Measurements from ENCODE around the gene MAPK14.
A peak's percentile ranks its signal among the peaks of the same experiment; 100 is the strongest.

Gene MAPK14

DNA sequence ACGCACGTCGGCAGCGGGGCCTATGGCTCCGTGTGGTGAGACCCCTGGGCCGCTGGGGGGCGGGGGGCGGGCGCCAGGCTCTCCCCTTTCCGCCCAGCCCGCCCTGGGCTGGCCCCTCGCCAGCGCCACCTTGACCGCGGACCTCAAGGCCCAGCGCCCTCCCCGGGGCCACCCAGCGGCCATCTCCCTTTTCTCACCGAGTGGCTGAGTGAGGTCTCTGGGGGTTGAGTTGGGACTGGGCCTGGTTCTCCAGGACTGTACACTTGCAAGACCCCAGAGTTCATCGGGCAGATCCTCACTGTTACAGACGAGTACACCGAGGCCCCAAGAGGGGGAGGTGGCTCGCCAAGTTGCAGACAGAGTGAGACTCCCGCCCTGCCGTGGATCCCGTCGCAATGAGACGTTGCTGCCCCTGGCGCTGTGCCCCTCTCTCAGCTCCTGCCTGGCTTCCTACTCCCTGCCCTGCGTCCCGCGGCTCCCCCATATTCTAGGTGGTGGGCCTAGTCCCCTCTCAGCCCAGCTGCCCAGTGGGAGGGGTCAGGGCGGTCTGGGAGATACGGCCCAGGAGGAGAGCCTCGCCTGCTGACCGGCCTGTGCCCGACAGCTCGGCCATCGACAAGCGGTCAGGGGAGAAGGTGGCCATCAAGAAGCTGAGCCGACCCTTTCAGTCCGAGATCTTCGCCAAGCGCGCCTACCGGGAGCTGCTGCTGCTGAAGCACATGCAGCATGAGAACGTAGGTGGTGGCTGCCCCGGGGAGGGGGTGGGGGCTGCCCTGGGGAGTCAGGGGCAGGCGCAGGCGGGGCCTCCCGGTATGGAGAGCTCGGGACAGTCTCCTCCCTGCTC, 103.3 kb downstream of the MAPK14 start:
- Histone ChIP-seq H3K9ac (ENCODE audit: low read length) (peak overlapping the region; percentile 95), H4K20me1 (ENCODE audit: insufficient read depth, low read length) (no peaks in the 10 kb centered on the region), H3K9me2 (replicated peaks; ENCODE audit: insufficient read depth, low read length) (no peaks in the 10 kb centered on the region), H2AFZ (ENCODE audit: low read length) (peak overlapping the region; percentile 90), H3K4me1 (ENCODE audit: low read length) (peaks cover 28% of the 10 kb centered on the region), H3K79me2 (ENCODE audit: low read length) (peaks cover 31% of the 10 kb centered on the region), H3K27me3 (replicated peaks; ENCODE audit: insufficient read depth, low read length) (no peaks in the 10 kb centered on the region), H3K27ac (ENCODE audit: low read length) (peak overlapping the region; percentile 98), H3K4me3 (ENCODE audit: low read length) (peak overlapping the region; percentile 96), H3F3A (ENCODE audit: insufficient read depth, low read length) (peaks cover 21% of the 10 kb centered on the region), H3K36me3 (replicated peaks; ENCODE audit: insufficient read depth, low read length) (no peaks in the 10 kb centered on the region), H3K4me2 (ENCODE audit: low read depth, low read length) (peak overlapping the region; percentile 100), H3K9me3 (replicated peaks; ENCODE audit: insufficient read depth, low read length) (no peaks in the 10 kb centered on the region)
- no peak for TF ChIP-seq EZH2 (optimal IDR thresholded peaks at IDR 0.05; ENCODE audit: low read depth, low read length)
- TF ChIP-seq, protein P1, sequence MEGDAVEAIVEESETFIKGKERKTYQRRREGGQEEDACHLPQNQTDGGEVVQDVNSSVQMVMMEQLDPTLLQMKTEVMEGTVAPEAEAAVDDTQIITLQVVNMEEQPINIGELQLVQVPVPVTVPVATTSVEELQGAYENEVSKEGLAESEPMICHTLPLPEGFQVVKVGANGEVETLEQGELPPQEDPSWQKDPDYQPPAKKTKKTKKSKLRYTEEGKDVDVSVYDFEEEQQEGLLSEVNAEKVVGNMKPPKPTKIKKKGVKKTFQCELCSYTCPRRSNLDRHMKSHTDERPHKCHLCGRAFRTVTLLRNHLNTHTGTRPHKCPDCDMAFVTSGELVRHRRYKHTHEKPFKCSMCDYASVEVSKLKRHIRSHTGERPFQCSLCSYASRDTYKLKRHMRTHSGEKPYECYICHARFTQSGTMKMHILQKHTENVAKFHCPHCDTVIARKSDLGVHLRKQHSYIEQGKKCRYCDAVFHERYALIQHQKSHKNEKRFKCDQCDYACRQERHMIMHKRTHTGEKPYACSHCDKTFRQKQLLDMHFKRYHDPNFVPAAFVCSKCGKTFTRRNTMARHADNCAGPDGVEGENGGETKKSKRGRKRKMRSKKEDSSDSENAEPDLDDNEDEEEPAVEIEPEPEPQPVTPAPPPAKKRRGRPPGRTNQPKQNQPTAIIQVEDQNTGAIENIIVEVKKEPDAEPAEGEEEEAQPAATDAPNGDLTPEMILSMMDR (IDR thresholded peaks at IDR 0.05; ENCODE audit: low read length): peak; percentile 10; the same call in 1 of the 2 replicates
- peak; percentile 56 for DNase-seq

GRCh38 chr6:36131511-36132245, 104.1 kb downstream of the MAPK14 start:
- H3K9me2 ChIP-seq (replicated peaks; ENCODE audit: insufficient read depth, low read length): no peaks in the 10 kb centered on the region
- H3F3A ChIP-seq (ENCODE audit: insufficient read depth, low read length): peaks cover 21% of the 10 kb centered on the region
- peak overlapping the region; percentile 98 for H3K27ac ChIP-seq (ENCODE audit: low read length)
- no peaks in the 10 kb centered on the region for H3K27me3 ChIP-seq (replicated peaks; ENCODE audit: insufficient read depth, low read length)
- H3K4me3 ChIP-seq (ENCODE audit: low read length): peak overlapping the region; percentile 96
- peaks cover 31% of the 10 kb centered on the region for H3K79me2 ChIP-seq (ENCODE audit: low read length)
- peak overlapping the region; percentile 95 for H3K9ac ChIP-seq (ENCODE audit: low read length)
- peak; percentile 86 for DNase-seq
- peak overlapping the region; percentile 100 for H3K4me2 ChIP-seq (ENCODE audit: low read depth, low read length)
- H3K4me1 ChIP-seq (ENCODE audit: low read length): peaks cover 28% of the 10 kb centered on the region
- peak overlapping the region; percentile 90 for H2AFZ ChIP-seq (ENCODE audit: low read length)
- H3K36me3 ChIP-seq (replicated peaks; ENCODE audit: insufficient read depth, low read length): no peaks in the 10 kb centered on the region
- TF ChIP-seq, protein P1 (IDR thresholded peaks at IDR 0.05; ENCODE audit: low read length): peak; percentile 8; the same call in 1 of the 2 replicates
- no peak for TF ChIP-seq EZH2 (optimal IDR thresholded peaks at IDR 0.05; ENCODE audit: low read depth, low read length)
- H3K9me3 ChIP-seq (replicated peaks; ENCODE audit: insufficient read depth, low read length): no peaks in the 10 kb centered on the region
- no peaks in the 10 kb centered on the region for H4K20me1 ChIP-seq (ENCODE audit: insufficient read depth, low read length)

- Histone ChIP-seq H3K79me2 (ENCODE audit: low read length) (peaks cover 31% of the 10 kb centered on the region), H3K4me1 (ENCODE audit: low read length) (peaks cover 28% of the 10 kb centered on the region), H3K36me3 (replicated peaks; ENCODE audit: insufficient read depth, low read length) (no peaks in the 10 kb centered on the region), H3K27ac (ENCODE audit: low read length) (peak overlapping the region; percentile 98), H4K20me1 (ENCODE audit: insufficient read depth, low read length) (no peaks in the 10 kb centered on the region), H3K27me3 (replicated peaks; ENCODE audit: insufficient read depth, low read length) (no peaks in the 10 kb centered on the region), H3K4me2 (ENCODE audit: low read depth, low read length) (peak overlapping the region; percentile 100), H2AFZ (ENCODE audit: low read length) (0 out of 2 replicates have a peak overlapping the region, but pooled peaks have one; percentile 11), H3K9me2 (replicated peaks; ENCODE audit: insufficient read depth, low read length) (no peaks in the 10 kb centered on the region), H3K9ac (ENCODE audit: low read length) (peak overlapping the region; percentile 95; the same call in 1 of the 2 replicates), H3K9me3 (replicated peaks; ENCODE audit: insufficient read depth, low read length) (no peaks in the 10 kb centered on the region), H3F3A (ENCODE audit: insufficient read depth, low read length) (peaks cover 21% of the 10 kb centered on the region), H3K4me3 (ENCODE audit: low read length) (peak overlapping the region; percentile 96)
- no peak for DNase-seq
- TF ChIP-seq EZH2phosphoT487 (IDR thresholded peaks at IDR 0.05; ENCODE audit: low read length): no peak
- no peak for TF ChIP-seq EZH2 (optimal IDR thresholded peaks at IDR 0.05; ENCODE audit: low read depth, low read length)
- TF ChIP-seq, protein P1 (IDR thresholded peaks at IDR 0.05; ENCODE audit: low read length): no peak
These were observed 104.8 kb downstream of the MAPK14 start for GRCh38 chr6:36132246-36132895.

Measured in MM.1S (cell line).